Renal cortex interstitium (tissue), 11 donors: Measurements from ENCODE around the gene RAPH1. TPM values are rescaled to one million over a fixed set of nuclear protein-coding genes. Genes with fewer than 3 reads are reported as not detected.
"Not testable (repeated sequence)": the region's sequence is repeated elsewhere in the genome, so short reads cannot be mapped to it uniquely, and the experiment has no call there.

Source experiments
- DNase-seq, 11 donors: peaks; one replicate each; pipeline ENCODE4 v3.0.0-alpha.2; 2013; ENCODE audit warnings: low read depth in 9 of 11, low spot score in 4 of 11; ENCODE audit errors: extremely low read depth in 1 of 11
- polyA plus RNA-seq, 3 donors: library from polyadenylated mRNA; unstranded; fragments of 120-200 nt; gene quantifications; one replicate each; pipeline ENCODE4 v1.2.1, GENCODE V29; 2013; ENCODE audit not compliant: insufficient read length in 3 of 3

RAPH1 gene
- polyA plus RNA-seq, 3 donors: 16.8 to 19.8 (median 17.4) TPM

DNA sequence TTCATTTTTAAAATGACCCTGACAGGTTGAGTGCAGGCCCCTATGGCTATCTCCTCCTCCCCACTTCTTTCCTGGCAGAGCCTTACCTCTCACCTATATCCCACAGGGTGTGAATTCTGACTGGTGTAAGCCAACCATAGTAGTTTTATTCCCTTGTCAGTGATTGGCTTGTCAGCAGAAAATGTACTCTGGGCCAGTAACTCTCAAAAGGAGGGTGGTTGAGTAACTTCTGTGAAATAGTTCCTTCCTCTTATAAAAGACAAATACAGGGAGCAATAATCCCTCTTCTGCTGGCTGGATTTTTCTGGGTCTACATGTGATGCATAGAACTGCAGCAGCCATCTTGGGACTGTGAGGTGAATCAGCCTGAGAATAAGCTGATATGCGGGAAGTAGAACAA lies 83.4 kb downstream of the RAPH1 start:
- DNase-seq: no peak

DNA sequence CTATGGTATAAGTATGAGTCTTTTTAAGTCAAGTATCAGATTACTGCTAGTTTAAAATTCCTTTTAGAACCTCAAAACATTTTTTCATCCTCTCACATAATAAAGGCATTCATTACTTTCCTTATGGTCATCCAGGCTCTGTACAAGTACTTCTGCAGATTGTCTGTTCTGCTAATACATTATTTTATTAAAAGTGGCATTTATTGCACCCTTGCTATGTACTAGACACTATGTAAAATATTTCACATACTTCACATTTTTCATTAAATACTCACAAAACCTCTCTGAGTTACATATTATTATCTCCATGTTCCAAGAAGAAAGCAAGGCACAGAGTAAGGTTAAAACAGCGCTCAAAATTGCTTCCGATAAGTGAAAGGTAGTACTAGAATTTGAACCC lies 84.1 kb downstream of the RAPH1 start:
- DNase-seq: no peak

DNA sequence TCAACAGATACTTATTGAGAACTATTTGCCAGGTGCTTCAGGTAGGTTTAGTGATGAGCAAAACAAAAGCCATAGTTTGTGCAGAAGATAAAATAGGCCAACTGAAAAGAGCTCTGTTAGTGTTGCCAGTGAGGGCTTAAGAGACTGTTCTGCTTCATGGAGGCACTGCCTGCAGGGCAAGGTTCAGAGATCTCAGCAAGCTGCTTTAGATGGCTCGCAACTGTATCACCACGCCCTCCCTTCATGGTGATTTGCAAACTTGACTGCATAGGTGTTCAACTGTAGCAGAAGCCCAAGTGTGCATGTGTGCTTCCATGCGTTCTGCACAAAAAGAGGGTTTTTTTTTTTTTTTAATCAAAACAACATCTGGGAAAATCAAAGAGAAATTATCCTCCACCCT lies 84.5 kb downstream of the RAPH1 start:
- no peak for DNase-seq

DNA sequence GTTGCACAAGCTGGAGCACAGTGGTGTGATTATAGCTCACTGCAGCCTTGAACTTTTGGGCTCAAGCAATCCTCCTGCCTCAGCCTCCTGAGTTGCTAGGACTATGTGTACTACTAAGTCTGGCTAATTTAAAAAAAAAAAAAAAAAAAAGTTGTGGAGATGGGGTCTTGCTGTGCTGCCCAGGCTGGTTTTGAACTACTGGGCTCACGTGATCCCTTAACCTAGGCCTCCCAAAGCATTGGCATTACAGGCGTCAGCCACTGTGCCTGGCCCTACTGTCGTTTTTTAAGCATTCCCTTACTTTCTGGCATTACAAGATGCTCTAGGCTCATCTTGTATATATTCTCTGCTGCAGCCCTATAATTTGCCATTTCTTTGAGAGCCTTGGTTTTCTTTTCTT lies 88.3 kb downstream of the RAPH1 start:
- DNase-seq: no peak

DNA sequence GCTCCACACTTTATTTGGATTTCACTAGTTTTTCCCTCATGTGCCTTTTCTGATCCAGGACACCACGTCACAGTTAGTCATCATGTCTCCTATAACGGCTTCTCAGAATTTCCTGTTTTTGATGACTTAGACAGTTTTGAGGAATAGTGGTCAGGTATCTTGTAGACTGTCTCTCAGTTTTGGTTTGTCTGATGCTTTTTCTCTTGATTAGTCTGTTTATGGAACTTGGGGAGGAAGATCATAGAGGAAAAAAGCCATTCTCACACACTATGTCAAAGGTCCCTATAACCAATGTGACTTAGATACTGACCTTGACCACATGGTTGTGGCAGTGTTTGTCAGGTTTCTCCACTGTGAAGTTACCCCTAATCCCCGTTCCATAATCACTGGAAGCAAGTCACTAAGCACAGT lies 89.0 kb downstream of the RAPH1 start:
- no peak for DNase-seq

DNA sequence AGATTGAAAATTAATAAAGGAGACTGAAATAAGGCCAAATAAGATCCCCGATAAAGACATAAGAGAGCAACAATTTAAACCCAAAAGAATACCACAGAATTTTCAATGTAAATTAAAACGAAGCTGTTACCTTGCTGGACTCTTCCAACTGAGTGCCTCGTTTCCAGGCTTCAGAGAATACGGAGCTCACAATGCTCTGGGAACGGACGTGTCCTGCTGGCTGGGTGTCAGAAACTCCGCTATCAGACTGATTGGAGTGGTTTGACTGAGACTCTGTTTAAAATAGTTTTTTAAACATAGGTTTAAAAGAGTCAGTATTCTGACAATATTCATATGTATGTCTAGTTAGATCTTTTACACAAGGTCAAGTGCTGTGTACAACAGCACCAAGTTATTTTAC lies 90.4 kb downstream of the RAPH1 start:
- DNase-seq: no peak

DNA sequence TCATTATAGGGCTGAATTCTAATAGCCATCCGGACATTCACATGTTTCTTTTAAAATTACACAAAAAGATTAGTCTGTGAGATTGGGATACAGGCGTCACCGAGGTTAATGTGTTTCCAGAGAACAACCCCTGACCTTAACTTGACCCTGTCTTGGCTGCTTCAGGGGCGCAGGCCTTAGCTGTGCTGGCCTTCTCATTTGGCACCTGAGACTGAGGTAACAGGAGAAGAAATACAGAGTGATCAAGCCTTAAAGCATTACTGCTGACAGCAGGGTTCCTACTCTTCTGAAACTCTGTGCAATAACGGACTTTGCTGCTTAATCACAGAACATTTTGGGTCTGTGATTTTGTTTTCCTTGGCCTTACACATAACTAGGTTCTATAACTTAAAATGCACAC lies 92.6 kb downstream of the RAPH1 start:
- no peak for DNase-seq

DNA sequence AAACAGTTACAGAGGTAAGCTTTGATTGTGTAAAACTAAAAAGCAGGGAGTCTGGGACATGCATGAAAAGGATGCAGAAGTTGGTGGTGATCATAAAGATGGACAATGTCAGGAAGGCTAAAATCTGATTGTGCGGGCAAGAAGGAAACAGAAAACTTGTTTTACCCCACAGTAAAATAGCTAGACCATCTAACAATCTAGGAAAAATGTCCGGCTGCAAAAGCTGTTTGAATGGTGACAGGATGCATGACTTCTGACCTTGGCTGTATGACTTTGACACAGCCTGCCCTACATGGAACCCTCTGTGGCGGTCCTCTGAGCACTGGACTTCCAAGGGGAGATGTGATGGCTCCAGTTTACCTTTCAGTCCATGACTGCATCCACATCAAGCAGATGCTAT lies 93.6 kb downstream of the RAPH1 start:
- DNase-seq: no peak

DNA sequence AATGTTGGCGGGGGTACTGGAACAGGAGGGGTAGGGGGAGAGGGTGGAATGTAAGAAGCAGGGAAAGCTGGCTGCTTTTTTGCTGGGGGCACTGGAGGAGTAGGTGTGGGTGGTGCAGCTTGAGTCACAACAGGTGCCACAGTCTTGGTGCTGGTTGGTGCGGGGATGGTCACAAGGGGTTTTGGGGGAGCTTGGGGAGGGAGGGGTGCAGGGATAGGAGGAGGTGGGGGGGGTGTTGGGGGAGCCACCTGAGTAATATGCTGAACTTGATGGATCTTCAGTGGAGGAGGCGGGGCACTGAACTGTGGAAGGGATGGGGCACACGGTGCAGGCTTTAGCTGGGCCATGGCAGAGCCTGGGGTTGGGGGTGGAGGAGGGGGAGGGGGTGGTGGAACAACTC lies 94.4 kb downstream of the RAPH1 start:
- no peak for DNase-seq

DNA sequence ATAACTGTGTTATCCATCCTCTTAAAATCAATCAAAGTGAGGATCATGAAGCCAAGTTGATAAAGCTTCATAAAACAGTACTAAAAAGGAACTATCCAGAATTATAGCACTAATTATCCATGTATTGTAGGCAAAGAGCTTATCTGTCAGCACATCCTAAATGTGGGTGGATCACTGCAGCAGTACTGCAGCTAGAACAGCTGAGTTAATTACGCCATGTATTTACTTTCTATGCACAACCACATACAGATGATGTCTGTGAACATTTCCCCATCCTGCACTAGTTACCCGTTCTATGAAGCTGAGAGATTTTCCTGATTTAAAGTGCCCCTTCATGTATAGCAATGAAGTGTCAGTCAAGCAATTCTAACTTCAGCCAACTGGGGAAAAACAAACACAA lies 96.6 kb downstream of the RAPH1 start:
- DNase-seq: no peak

DNA sequence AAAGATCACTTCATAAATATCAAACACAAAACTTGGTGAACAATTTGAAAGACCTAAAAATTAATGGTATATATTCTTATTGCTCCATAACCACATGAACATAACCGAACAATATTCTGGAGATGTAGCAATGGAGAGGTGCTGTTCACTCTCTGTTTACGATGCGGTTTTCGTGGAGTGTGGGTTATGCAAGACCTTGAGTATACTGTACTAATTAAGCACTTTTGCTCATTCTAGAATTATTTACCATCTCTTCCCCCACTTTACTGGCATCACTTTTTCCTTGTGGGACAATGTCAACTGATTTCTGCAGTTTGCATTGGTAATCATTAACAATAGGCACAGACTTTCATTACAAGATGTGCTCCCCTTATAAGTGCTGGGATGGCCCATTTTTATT lies 97.6 kb downstream of the RAPH1 start:
- no peak for DNase-seq

DNA sequence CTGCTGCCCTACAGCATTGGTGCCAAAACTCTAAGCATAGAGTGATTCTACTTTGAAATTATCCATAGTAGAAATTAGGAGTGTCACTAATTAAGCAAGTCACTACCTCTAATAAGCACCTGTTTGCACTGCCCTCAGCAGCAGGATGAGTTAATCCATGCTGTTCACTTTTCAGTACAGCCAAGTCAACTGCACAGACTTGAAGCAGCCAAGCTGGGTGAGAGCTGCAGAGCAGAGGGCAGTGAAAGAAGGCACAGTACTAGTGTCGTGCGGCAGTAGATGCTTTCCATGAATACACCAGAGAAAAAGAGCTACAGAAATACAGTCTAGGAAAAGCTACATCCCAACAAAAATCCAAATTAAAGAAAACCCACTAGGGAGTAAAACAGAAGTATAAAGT lies 98.6 kb downstream of the RAPH1 start:
- no peak for DNase-seq

DNA sequence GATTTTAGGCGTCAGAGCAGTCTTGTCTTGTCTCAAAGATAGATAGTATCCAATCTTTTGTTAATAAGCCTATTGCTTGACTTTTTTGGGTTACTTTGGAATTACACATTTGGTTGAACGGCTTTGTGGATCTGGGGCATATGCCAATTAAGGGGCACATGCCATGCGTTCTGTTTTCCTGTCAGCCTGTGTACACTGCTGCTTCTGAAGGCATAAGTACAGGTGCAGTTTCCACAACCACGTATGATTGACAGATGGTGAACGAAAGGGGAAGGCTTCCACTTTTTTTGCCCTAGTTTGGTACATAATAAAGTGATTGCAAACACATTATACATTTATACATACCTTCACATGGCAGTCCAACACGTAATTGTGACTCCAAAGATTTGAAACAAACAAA lies 102.3 kb downstream of the RAPH1 start:
- DNase-seq: no peak

DNA sequence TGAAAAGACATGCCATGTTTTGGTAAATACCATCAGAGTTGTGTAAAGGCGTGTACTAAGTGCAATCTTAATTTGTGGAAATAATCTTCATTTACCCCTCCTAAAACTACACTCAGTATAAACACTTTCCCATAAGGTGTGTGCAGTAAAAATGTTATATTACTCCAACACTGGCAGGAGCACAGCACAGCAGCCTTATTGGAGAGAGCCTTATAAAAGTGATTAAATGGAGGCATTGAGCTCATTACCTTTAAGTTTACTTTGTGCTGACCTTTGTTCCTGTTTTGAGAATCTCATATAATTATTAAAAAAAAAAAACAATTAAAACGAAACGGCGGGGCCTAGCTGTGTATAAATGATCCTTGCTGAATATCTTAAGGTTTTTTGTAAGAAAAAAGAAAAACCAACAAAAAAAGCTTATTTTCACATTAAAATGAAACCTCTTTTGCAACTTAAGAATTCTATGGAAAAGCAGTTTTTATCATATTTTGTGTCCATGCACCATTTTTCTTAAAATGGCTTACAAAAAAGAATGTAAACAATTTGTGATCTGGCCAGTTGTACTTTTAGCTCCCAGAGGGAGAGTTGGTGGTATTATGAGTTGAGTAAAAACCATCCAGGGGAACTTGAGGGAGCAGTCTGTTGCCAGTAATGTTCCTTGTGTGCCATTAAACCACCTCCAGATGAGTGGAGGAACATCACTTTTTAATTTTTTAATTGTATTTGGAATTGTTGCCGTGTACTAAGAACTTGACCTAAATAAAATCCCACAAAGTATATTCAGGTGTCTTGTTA lies 103.5 kb downstream of the RAPH1 start:
- DNase-seq: no peak

DNA sequence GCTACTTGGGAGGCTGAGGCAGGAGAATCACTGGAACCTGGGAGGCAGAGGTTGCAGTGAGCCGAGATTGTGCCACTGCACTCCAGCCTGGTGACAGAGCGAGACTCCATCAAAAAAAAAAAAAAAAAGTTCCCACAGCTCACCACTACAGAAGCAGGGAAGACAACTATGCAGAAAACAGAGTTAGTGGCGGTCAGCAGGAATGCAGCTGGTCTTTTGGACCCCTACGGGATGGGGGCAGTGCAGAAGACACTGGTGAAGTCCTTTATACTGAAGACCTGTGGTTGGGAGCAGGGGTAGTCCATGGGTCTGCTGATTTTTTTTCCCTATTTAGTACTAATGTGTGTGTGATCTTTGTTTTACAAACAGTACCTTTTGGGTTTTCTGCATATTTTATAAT lies 105.5 kb downstream of the RAPH1 start:
- DNase-seq: not testable (repeated sequence)

DNA sequence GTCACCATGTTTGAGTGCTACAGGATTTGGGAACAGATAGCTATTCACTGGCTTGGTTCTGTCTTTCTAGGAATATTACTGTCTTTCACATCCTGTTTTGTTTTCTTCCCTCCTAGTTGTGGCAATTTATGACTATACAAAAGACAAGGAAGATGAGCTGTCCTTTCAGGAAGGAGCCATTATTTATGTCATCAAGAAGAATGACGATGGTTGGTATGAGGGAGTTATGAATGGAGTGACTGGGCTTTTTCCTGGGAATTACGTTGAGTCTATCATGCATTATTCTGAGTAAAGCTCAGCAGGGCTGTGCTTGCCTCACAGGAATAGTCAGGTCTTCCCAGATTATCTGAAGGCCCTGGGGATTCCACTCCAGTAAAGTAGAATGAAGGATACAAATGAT lies 108.0 kb downstream of the RAPH1 start:
- DNase-seq: no peak

DNA sequence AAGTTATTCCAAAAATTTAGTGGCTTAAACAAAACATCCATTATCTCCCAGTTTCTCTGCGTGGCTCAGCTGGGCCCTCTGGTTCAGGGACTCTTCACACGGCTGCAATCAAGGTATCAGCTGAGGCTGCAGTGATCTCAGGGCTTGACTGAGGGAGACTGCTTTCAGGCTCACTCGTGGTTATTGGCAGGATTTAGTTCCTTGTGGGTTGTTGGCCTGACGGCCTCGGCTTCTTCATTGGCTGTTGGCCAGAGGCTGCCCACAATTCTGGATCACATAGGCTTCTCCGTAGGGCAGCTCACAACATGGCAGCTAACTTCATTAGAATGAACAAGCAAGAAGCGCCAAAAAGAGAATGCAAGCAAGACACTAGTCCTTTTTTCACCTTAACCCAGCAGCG lies 116.8 kb downstream of the RAPH1 start:
- DNase-seq: no peak

DNA sequence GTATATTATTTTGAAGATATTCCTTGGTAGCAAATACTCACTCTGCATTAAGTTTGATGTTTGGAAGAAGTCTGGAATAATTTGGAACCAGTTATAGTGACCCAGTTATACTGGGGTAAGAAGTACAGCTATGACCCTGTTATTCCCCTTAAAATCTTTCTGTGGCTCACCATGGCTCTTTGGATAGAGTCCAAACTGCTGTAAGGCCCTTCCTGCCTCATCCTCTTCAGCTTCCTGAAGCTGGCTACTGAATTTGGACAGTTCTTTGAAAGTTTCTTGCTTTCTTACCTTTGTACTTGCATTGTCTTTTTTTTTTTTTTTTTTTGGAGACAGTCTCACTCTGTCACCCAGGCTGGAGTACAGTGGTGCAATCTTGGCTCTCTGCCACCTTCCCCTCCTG lies 121.3 kb downstream of the RAPH1 start:
- DNase-seq: no peak

DNA sequence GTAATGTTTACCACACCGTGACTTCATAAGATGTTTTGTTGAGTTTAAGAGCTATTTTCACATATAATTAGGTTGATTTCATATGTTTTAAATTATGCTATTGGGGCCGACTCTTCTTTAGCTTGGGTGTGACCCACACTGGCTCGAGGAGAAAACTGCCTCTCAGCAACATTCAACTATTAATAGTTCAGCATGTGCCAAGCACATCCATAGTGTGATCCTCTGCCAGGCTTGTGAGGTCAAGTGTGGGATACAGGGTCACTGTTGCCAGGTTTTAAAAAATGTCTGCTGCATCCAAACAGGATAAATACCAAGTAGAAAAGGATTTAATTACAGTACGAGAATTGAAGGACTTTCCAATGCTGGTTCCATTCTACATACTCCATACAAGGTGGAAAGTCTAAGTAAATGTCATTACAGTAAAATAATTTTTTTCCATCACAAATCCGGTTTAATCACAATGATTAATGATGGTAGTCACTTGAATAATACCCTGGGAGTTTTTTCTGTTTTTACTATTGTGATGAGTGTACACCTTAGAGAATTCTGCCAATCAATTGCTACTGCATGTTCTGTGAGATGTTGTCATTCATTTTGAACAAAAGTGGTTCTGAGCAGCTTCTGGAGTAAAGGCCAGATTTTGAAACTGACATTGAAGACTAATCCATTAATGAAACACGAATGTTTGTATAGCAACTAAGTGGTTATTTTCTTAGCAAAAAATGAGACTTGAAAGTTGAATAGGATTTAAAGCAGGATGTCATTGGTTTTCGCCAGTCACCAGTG lies 122.4 kb downstream of the RAPH1 start:
- DNase-seq: no peak

DNA sequence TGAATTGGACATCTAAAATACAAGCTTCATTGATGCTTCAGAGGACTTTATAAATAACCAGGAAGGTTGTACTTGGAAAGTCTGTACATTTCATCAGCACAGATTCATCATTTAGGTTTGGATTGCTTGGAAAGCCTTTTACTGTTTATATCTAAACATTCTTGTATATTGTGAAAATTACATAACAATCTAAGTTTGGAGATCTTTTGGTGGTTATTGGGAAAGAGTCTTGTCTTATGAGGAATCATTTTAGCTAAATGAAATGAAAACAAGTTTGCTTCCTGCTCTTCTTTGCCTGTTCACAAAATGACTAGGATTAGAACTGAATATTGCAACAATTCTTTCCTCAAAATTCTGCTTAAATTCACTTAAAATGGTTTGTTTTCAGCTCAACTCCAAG lies 127.6 kb downstream of the RAPH1 start:
- DNase-seq: no peak

DNA sequence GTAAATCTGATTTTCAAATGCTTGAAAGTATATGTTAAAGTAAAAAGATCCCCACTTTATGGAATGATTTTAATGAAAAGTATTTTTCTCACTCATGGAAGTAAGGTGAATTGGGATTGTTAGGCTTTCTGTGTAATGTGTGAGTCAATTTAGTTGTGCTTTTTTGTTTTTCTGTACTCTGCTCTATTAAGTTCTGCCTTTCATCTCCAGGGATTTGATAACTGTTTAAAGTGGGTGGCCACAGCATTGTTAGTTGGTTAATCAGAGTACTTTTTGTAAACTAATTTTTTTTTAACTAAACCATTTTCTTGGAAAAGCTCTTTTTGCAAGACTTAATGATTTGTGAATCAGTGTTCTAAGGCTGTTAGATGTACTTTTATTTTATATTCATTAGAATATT lies 130.1 kb downstream of the RAPH1 start:
- DNase-seq: no peak
